ENCODE results near the gene ATG7.

The ATG7 gene

DNA sequence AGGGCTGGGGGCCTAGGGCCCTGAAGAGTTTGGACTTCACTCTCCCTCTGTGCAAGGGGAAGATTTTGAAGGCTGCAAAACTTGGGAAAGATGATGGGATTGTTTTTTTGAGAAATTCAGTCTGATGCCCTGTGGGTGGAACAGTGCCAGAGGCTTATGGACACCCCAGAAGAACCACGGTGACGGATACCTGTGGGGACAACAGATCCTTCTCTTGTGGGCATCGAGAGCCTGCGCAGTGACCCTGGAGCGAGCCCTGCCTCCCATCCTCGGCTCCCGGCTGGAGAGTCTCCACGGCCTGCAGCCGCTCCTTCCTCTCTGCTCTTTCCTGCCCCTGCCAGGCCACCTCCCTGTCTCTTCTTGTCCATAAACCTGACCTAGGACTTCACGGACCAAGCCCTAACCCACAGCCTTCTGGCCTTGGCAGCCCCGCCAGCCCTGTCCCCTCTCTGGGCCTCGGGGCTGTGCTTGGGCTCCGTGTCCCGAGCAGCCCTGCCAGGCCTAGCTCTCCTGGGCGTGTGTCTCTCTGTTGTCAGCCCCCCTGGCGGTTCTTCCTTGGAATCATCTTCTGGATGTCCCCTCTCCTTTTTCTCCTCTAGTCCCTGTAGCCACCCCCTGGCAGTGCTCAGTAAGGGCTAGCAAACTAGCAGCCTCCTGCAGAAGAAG is 273.1 kb downstream of the ATG7 start:
- DNase-seq (ENCODE audit: low spot score) = no peak
- in situ Hi-C loops (cut with MboI; ENCODE audit: low pct_unique_long_range_greater_than_20kb, low sequenced_read_pairs, unreplicated experiment) = no loop called here
- TF ChIP-seq, protein P1, sequence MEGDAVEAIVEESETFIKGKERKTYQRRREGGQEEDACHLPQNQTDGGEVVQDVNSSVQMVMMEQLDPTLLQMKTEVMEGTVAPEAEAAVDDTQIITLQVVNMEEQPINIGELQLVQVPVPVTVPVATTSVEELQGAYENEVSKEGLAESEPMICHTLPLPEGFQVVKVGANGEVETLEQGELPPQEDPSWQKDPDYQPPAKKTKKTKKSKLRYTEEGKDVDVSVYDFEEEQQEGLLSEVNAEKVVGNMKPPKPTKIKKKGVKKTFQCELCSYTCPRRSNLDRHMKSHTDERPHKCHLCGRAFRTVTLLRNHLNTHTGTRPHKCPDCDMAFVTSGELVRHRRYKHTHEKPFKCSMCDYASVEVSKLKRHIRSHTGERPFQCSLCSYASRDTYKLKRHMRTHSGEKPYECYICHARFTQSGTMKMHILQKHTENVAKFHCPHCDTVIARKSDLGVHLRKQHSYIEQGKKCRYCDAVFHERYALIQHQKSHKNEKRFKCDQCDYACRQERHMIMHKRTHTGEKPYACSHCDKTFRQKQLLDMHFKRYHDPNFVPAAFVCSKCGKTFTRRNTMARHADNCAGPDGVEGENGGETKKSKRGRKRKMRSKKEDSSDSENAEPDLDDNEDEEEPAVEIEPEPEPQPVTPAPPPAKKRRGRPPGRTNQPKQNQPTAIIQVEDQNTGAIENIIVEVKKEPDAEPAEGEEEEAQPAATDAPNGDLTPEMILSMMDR (IDR thresholded peaks at IDR 0.05; ENCODE audit: extremely low read depth, insufficient read depth, missing control alignments) = no peak

DNA sequence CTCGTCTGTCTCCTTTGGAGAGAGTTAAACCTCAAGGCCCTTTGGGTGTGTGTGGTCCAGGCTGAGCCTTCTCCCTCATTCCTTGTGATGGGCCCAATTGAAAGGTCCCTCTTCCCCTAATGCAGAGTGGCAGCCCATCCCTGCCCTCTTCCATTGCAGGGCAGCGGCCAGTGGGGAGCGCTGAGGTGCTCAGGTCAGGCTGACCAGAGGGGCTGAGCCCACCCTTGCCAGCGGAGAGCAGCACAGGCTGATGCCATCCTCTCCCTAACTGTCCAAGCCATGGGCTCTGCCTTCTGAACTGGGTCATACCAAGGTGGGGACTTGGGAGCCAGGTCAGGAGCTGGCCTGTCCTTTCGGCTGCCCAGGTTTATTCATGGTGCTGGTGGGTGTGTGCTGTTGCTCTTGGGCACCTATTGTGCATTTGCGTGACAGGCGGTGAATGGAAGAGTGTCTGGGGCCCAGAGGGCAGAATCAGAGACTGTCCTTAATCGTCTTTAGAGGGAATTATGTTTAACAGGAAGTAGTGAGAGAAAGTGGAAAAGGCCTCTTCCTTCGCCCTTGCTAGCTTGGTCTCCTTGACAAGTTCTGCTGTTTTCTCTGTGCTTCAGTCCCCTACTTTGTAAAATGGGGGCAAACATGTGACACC is 274.6 kb downstream of the ATG7 start:
- in situ Hi-C loops (cut with MboI; ENCODE audit: low pct_unique_long_range_greater_than_20kb, low sequenced_read_pairs, unreplicated experiment) = no loop called here
- TF ChIP-seq, protein P1 (IDR thresholded peaks at IDR 0.05; ENCODE audit: extremely low read depth, insufficient read depth, missing control alignments) = no peak
- DNase-seq (ENCODE audit: low spot score) = no peak

DNA sequence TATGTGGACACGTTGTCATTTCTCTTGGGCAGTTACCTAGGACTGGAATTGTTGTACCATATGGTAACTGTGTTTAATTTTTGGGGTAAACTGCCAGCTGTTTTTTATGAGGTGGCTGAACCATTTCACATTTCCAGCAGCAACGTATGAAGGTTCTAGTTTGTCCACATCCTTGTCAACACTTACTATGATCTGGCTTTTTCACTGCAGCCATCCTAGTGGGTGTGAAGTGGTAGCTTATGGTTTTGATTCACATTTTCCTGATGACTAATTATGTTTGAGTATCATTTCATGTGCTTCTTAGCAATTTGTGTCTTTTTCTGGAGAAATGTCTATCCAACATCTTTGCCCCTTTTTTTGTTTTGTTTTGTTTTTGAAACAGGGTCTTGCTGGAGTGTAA is 275.3 kb downstream of the ATG7 start:
- in situ Hi-C loops (cut with MboI; ENCODE audit: low pct_unique_long_range_greater_than_20kb, low sequenced_read_pairs, unreplicated experiment) = no loop called here
- DNase-seq (ENCODE audit: low spot score) = no peak
- TF ChIP-seq, protein P1 (IDR thresholded peaks at IDR 0.05; ENCODE audit: extremely low read depth, insufficient read depth, missing control alignments) = no peak

DNA sequence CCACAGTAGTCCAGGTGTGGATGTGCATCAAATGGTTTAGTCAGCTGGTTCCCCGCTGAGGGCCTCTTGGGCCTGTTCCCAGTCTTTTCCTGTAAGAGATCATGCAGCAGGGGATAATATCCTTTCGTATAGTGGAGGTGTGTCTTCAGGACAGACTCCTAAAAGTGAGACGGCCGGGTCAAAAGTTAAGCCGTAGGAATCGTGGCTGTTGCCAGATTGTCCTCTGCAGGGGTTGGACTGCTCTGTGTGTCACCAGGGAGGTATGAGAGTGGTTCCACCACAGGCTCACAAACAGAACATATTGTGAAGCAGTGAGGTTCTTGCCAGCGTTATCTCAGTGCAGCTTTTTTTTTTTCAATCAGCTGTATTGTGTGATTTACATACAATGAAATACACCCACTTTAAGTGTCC is 276.5 kb downstream of the ATG7 start:
- in situ Hi-C loops (cut with MboI; ENCODE audit: low pct_unique_long_range_greater_than_20kb, low sequenced_read_pairs, unreplicated experiment) = no loop called here
- DNase-seq (ENCODE audit: low spot score) = no peak
- TF ChIP-seq, protein P1 (IDR thresholded peaks at IDR 0.05; ENCODE audit: extremely low read depth, insufficient read depth, missing control alignments) = no peak

DNA sequence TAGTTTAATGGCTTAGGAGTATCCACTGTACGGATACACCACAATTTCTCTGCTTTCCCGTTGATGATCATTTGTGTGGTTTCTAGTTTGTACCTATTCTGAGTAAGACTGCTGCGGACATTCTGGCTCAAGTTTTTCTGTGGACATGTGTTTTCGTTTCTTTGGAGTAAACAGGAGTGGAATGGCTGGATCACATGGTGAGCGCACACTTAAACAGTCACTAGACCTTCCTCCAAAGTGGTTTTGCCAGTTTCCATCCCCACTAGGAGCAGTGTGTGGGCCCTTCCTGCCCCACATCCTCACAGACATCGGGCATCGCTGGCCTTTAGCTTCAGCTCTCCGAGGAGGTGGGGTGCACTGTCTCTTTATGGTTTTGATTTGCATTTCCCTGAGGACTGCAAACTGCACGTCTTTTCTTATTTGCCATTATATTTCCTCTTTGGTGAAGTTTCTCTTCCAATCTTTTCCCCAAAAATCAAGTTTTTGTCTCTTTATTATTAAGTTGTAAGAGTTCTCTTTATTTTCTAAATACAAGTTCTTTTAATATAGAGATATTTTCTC is 277.5 kb downstream of the ATG7 start:
- TF ChIP-seq, protein P1 (IDR thresholded peaks at IDR 0.05; ENCODE audit: extremely low read depth, insufficient read depth, missing control alignments) = no peak
- in situ Hi-C loops (cut with MboI; ENCODE audit: low pct_unique_long_range_greater_than_20kb, low sequenced_read_pairs, unreplicated experiment) = no loop called here
- no peak for DNase-seq (ENCODE audit: low spot score)

DNA sequence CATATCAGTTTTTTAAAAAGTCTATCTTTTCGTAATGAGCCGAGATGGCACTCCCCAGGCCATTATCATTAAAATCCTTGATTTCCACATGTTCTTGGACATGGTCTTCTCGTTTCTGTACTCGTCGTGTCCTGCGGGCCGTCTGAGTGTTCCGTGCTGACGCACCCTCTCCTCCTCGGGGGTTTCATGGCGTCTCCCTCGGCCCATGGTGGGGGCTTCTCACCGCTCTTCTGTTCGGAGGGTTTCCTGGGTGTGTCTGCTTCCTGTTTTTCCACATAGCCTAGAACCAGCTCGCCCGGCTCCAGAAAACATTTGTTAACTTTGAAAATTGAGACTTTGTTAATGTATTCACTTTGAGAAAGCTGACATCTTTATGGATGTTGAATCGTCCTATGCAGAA is 278.8 kb downstream of the ATG7 start:
- TF ChIP-seq, protein P1 (IDR thresholded peaks at IDR 0.05; ENCODE audit: extremely low read depth, insufficient read depth, missing control alignments) = no peak
- DNase-seq (ENCODE audit: low spot score) = no peak
- in situ Hi-C loops (cut with MboI; ENCODE audit: low pct_unique_long_range_greater_than_20kb, low sequenced_read_pairs, unreplicated experiment) = no loop called here
